HL-60/S4 treated with retinoic acid at 250 ng/mL for 4 days and 3 days (cell line): ENCODE results near the gene GALNT2.

ENCODE experiments used
- in situ Hi-C: fragments of 300-500 bp; cut with MboI; formaldehyde crosslinking; loops from 2 replicates; pipeline ENCODE4 v1.7.0; 2022; ENCODE audit warnings: low sequenced_read_pairs

Gene GALNT2

GRCh38 chr1:230143534-230143933 is 76.5 kb downstream of the GALNT2 start:
- in situ Hi-C loops = no loop called here

GRCh38 chr1:230144010-230144614 is 77.1 kb downstream of the GALNT2 start:
- in situ Hi-C loops = no loop called here

- in situ Hi-C loops = no loop called here
Observed at GRCh38 chr1:230144758-230145504, 77.9 kb downstream of the GALNT2 start.

- in situ Hi-C loops = no loop called here
Observed at GRCh38 chr1:230145505-230145899, 78.5 kb downstream of the GALNT2 start.

GRCh38 chr1:230145953-230146476 is 79.0 kb downstream of the GALNT2 start:
- in situ Hi-C loops = no loop called here

GRCh38 chr1:230146709-230147108 is 79.7 kb downstream of the GALNT2 start:
- in situ Hi-C loops = no loop called here

- in situ Hi-C loops = no loop called here
Observed at GRCh38 chr1:230147253-230148125, 80.5 kb downstream of the GALNT2 start.

- in situ Hi-C loops = no loop called here
Observed at GRCh38 chr1:230148126-230148652, 81.2 kb downstream of the GALNT2 start.

- in situ Hi-C loops = no loop called here
Observed at GRCh38 chr1:230148768-230149469, 81.9 kb downstream of the GALNT2 start.

GRCh38 chr1:230149751-230150584 is 82.9 kb downstream of the GALNT2 start:
- in situ Hi-C loops = no loop called here

GRCh38 chr1:230150615-230151014 is 83.6 kb downstream of the GALNT2 start:
- in situ Hi-C loops = no loop called here

- in situ Hi-C loops = no loop called here
Observed at GRCh38 chr1:230151924-230152468, 85.0 kb downstream of the GALNT2 start.

- in situ Hi-C loops = no loop called here
Observed at GRCh38 chr1:230152999-230153398, 86.0 kb downstream of the GALNT2 start.

- in situ Hi-C loops = no loop called here
Observed at GRCh38 chr1:230153641-230154296, 86.7 kb downstream of the GALNT2 start.

GRCh38 chr1:230155021-230155420 is 88.0 kb downstream of the GALNT2 start:
- in situ Hi-C loops = no loop called here

GRCh38 chr1:230156068-230156467 is 89.0 kb downstream of the GALNT2 start:
- in situ Hi-C loops = no loop called here

GRCh38 chr1:230156536-230156935 is 89.5 kb downstream of the GALNT2 start:
- in situ Hi-C loops = no loop called here

- in situ Hi-C loops = no loop called here
Observed at GRCh38 chr1:230157420-230158390, 90.7 kb downstream of the GALNT2 start.
